ENCODE data around the gene POM121C.
"Not testable (repeated sequence)": the region's sequence is repeated elsewhere in the genome, so short reads cannot be mapped to it uniquely, and the experiment has no call there.

Gene POM121C

DNA sequence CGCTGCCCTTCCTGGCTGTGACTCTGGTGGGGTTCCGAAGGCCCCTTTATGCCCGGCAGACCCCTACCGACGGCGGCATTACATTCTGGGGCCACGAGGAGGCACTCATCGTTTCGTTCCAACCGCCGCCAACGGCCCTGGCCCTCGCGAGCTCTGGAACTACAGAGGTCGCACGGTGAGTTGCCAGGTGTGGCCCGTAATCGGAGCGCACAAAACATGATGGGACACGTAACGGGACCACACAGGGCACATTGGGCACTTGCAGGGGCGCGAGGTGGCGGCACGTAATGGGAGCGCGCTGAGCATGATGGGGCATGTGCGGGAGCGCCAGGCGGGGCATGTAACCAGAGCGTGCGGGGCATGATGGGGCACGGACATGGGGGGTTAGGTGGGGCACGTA, 90.8 kb downstream of the POM121C start, which contains the start of gene TRIM73:
TSS of gene TRIM73 (plus strand) at position 301 of the 400 bp plus-strand sequence. CDS start 3,305 bp downstream, outside the sequence.
- TF ChIP-seq SIN3A (IDR thresholded peaks at IDR 0.05; ENCODE audit: borderline replicate concordance, insufficient read depth, low read length); FOXP2 (optimal IDR thresholded peaks at IDR 0.05; ENCODE audit: borderline replicate concordance, extremely low read depth, extremely low read length, insufficient read depth): not testable (repeated sequence)
- TF ChIP-seq, protein P1, sequence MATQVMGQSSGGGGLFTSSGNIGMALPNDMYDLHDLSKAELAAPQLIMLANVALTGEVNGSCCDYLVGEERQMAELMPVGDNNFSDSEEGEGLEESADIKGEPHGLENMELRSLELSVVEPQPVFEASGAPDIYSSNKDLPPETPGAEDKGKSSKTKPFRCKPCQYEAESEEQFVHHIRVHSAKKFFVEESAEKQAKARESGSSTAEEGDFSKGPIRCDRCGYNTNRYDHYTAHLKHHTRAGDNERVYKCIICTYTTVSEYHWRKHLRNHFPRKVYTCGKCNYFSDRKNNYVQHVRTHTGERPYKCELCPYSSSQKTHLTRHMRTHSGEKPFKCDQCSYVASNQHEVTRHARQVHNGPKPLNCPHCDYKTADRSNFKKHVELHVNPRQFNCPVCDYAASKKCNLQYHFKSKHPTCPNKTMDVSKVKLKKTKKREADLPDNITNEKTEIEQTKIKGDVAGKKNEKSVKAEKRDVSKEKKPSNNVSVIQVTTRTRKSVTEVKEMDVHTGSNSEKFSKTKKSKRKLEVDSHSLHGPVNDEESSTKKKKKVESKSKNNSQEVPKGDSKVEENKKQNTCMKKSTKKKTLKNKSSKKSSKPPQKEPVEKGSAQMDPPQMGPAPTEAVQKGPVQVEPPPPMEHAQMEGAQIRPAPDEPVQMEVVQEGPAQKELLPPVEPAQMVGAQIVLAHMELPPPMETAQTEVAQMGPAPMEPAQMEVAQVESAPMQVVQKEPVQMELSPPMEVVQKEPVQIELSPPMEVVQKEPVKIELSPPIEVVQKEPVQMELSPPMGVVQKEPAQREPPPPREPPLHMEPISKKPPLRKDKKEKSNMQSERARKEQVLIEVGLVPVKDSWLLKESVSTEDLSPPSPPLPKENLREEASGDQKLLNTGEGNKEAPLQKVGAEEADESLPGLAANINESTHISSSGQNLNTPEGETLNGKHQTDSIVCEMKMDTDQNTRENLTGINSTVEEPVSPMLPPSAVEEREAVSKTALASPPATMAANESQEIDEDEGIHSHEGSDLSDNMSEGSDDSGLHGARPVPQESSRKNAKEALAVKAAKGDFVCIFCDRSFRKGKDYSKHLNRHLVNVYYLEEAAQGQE (IDR thresholded peaks at IDR 0.05; ENCODE audit: insufficient read depth in 1 of 2, low read depth in 2 of 2, low read length in 2 of 2) = not testable (repeated sequence)

Measured in PFSK-1 (cell line).